ENCODE data around the gene AMZ1. TPM values are rescaled to one million over a fixed set of nuclear protein-coding genes. Genes with fewer than 3 reads are reported as not detected.

The AMZ1 gene
- total and polyA plus RNA-seq, 10 donors, result 0.20 to 3.4 (median 1.6) TPM

- DNase-seq, result no peak
- peaks cover 0 to 66% (median 28%) of the 10 kb centered on the region in 6 donors for H3K36me3 ChIP-seq
- H3K9me3 ChIP-seq, result no peaks in the 10 kb centered on the region
- WGBS, 5 donors, result 88 to 97% (median 91%) methylated on average over 7 to 15 of the region's 15 CpGs
- no peak overlapping the region for H3K4me3 ChIP-seq
- H3K27me3 ChIP-seq (replicated peaks in 1 of 7), result no peaks in the 10 kb centered on the region
- H3K4me1 ChIP-seq, result peaks cover 27 to 55% (median 43%) of the 10 kb centered on the region in 6 donors
- intact Hi-C loops (cut with DNase I; ENCODE audit: low total_unique reads), result no loop called here
- TF ChIP-seq, protein P1, sequence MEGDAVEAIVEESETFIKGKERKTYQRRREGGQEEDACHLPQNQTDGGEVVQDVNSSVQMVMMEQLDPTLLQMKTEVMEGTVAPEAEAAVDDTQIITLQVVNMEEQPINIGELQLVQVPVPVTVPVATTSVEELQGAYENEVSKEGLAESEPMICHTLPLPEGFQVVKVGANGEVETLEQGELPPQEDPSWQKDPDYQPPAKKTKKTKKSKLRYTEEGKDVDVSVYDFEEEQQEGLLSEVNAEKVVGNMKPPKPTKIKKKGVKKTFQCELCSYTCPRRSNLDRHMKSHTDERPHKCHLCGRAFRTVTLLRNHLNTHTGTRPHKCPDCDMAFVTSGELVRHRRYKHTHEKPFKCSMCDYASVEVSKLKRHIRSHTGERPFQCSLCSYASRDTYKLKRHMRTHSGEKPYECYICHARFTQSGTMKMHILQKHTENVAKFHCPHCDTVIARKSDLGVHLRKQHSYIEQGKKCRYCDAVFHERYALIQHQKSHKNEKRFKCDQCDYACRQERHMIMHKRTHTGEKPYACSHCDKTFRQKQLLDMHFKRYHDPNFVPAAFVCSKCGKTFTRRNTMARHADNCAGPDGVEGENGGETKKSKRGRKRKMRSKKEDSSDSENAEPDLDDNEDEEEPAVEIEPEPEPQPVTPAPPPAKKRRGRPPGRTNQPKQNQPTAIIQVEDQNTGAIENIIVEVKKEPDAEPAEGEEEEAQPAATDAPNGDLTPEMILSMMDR (IDR thresholded peaks at IDR 0.05 in 8 of 11, conservative IDR thresholded peaks at IDR 0.05 in 3 of 11), result no peak
- TF ChIP-seq POLR2AphosphoS5 (IDR thresholded peaks at IDR 0.05), result peak in 1 of 3 donors; percentile 30
- peak overlapping the region in 1 of 8 donors; percentile 28 for H3K27ac ChIP-seq
Measured at GRCh38 chr7:2647594-2648172, 40.3 kb upstream of the AMZ1 start.

- Histone ChIP-seq H3K36me3 (peaks cover 0 to 82% (median 29%) of the 10 kb centered on the region in 6 donors), H3K9me3 (no peaks in the 10 kb centered on the region), H3K27ac (no peak overlapping the region), H3K4me1 (peaks cover 15 to 39% (median 27%) of the 10 kb centered on the region in 6 donors), H3K27me3 (replicated peaks in 1 of 7) (no peaks in the 10 kb centered on the region), H3K4me3 (no peak overlapping the region)
- intact Hi-C loops (cut with DNase I; ENCODE audit: low total_unique reads), result no loop called here
- TF ChIP-seq, protein P1 (IDR thresholded peaks at IDR 0.05 in 8 of 11, conservative IDR thresholded peaks at IDR 0.05 in 3 of 11), result no peak
- peak in 2 of 3 donors; percentile 15 to 18 for TF ChIP-seq POLR2AphosphoS5 (IDR thresholded peaks at IDR 0.05)
- TF ChIP-seq POLR2A (IDR thresholded peaks at IDR 0.05), result no peak
- DNase-seq, result no peak
- 85 to 92% (median 88%) methylated on average over 12 to 18 of the region's 18 CpGs for WGBS, 5 donors
Measured at GRCh38 chr7:2649139-2649838, 38.7 kb upstream of the AMZ1 start.

- TF ChIP-seq POLR2A (IDR thresholded peaks at IDR 0.05) (no peak), POLR2AphosphoS5 (IDR thresholded peaks at IDR 0.05) (peak in 1 of 3 donors; percentile 6)
- H3K36me3 ChIP-seq, result peaks cover 0 to 89% (median 30%) of the 10 kb centered on the region in 6 donors
- peaks cover 8 to 32% (median 20%) of the 10 kb centered on the region in 6 donors for H3K4me1 ChIP-seq
- H3K27me3 ChIP-seq (replicated peaks in 1 of 7), result no peaks in the 10 kb centered on the region
- H3K9me3 ChIP-seq, result no peaks in the 10 kb centered on the region
- H3K4me3 ChIP-seq, result no peak overlapping the region
- intact Hi-C loops (cut with DNase I; ENCODE audit: low total_unique reads), result no loop called here
- WGBS, 5 donors, result 90 to 97% (median 93%) methylated on average over 11 of the region's 11 CpGs
- no peak for DNase-seq
- no peak overlapping the region for H3K27ac ChIP-seq
Measured at GRCh38 chr7:2649991-2650390, 38.0 kb upstream of the AMZ1 start.

DNA sequence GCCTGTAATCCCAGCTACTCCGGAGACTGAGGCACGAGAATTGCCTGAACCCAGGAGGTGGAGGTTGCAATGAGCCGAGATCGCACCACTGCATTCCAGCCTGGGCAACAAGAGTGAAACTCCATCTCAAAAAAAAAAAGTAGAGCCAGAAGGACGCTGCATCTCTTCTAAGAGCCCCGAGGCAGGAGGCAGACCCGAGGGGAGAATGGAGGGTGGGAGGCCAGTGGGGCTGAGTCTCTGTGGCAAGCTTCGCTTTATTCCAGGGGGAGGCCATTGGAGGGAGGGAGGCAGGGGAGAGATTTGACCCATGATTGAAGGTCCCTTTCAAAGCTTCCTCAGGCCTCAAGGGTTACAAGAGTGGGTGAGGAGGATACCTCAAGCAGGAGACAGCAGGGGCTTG, 37.6 kb upstream of the AMZ1 start:
- Histone ChIP-seq H3K27ac (no peak overlapping the region), H3K4me3 (no peak overlapping the region), H3K4me1 (peaks cover 4 to 28% (median 16%) of the 10 kb centered on the region in 6 donors), H3K27me3 (replicated peaks in 1 of 7) (no peaks in the 10 kb centered on the region), H3K36me3 (peaks cover 0 to 94% (median 32%) of the 10 kb centered on the region in 6 donors), H3K9me3 (no peaks in the 10 kb centered on the region)
- intact Hi-C loops (cut with DNase I; ENCODE audit: low total_unique reads), result no loop called here
- no peak for DNase-seq
- WGBS, 5 donors, result 73 to 92% (median 86%) methylated on average over 8 of the region's 8 CpGs
- TF ChIP-seq, protein P1 (IDR thresholded peaks at IDR 0.05 in 8 of 11, conservative IDR thresholded peaks at IDR 0.05 in 3 of 11), result no peak
- TF ChIP-seq POLR2AphosphoS5 (IDR thresholded peaks at IDR 0.05) (no peak), POLR2A (IDR thresholded peaks at IDR 0.05) (no peak)

Data from spleen (tissue), 11 donors.